ENCODE measurements around the gene TVP23C.

Gene TVP23C

DNA sequence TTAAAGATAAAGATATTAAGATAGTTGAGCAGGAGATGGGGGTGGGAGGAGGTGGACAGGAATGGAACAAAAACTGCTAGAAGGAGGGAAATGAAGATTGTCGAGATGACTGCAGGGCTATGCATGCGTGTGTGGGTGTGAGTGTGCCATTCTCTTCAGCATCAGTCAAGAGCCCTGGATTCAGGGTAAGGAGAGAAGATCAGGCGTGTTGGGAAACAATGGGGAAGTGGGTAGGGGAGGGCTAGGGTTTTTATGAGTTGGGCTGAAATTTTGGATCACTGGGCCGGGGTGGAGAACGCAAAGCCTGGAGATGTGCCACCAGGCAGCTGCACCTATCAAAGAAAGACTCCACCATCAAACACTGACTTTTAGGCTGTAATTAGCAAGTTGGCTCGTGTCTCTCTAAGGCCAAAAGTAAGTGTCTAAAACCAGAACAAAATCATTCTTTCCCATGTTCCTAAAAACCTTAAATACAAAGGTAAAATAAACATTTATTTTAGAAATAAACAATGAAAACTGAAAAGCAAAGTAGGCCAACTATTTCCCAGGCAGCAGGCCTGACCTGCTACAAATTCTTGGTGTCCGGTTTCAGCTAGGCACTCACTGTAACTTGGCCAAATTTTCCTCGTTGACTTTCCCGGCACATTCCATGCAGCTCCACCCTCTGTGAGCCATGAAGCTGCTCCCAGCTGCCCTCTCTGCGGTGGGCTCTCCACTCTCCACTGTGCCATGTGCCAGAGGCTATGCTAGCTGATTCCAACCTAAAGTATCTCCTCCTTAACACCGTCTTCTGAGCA, 100.1 kb downstream of the TVP23C start:
- DNase-seq: no peak

DNA sequence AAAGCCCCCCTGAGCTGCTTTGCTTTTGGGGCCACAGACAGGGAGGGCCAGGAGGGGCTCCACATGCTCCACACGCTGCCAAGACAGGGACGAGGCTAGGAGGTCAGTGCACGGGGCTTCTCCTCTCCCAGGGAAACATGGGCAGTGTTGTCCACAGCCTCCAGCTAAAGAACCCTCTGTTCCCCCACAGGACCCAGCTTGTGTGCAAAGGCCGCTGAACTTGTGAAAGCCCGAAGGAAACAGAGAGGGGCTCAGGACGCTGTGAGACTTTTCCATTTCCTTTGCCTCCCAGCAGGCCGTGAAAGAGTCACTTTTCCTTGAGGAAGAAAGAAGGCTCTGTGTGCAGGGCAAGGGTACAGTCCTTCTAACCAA, 105.6 kb downstream of the TVP23C start:
- no peak for DNase-seq

DNA sequence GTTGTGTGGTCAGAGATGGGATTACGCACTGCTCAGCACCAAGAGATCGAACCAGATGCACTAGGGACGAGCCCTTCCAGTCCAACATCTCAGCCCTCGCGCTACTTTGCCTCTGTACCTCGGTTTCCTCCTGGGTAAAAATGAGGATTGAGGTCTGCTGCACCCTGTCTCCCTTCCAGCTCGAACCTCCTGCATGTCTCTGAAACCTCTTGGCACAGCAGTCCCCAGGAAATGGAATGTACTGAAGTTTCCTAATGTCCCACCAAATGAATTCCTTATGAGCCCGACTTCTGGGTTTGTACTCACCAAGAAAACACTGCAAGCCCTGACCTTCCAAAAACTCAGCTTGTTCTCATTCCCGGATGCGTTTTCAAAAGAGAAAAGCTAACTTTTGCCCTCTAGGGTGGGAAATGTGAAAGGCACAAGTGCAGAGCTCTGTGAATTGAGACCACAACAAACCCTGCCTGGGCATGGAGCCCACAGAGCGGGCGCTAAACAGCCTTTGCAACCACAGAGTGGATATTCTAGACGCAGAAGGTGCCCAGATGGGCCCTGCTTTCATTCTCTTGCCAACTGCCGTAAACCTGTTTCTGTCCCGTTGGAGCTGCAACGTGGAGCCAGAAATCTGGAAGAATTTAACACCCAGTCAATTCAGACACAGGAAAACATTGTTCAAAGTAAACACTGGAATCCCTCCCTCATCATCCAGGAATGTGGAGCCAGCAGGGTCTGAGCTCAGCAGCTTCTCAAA, 106.1 kb downstream of the TVP23C start:
- DNase-seq: no peak

DNA sequence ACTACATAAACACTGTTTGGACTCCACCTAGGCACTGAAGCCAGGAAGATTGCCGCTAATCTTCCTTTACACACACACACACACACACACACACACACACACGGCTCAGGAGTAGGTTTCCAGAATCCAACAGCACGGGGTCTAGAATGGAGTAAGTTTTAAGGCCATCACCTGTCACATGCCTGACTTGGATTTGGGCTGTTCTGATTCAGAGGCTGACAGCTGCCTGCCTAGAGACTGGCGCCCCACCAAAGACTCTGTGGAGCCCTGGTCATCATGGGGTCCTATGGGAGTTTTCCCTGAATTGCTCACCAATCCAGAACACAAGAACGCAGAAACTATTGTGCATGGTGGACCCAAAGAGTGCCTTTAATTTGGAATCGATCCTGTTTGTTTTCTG, 106.8 kb downstream of the TVP23C start:
- DNase-seq: no peak

DNA sequence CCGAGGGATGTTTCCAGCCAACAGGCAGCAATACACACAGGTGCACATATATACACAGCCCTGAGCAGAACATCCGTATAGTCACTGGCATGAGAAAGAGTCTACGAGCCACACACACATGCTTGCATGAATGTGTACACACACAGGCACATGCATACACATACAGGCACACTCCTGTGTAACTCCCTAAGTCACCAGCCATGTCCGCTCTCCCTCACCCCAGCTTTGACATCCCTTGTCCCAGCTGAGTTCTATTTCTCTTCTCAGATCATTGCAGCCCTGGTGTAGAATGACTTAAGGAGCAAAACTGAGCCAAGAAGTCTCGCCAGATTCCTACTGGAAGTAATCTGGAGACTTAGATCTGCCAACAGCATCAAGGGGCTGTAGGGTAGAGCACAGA, 108.9 kb downstream of the TVP23C start:
- DNase-seq: no peak

DNA sequence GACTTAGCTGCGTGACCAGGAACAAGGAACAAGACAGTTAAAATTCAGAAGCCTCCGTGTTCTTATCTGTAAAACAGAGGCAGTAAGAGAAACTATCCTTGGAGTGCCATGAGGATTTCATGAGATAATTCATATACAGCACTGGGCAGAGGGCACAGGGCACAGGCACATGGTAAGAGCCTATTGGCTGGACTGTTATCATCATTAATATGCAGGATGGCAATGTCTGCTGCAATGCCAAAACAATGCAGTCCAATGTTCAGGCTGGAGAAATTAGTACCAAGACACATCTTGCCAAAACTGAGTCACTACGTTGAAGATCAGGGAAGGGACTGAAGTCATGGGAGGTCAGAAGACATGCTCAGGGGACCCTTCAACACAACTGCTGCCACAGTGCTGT, 109.5 kb downstream of the TVP23C start:
- no peak for DNase-seq

DNA sequence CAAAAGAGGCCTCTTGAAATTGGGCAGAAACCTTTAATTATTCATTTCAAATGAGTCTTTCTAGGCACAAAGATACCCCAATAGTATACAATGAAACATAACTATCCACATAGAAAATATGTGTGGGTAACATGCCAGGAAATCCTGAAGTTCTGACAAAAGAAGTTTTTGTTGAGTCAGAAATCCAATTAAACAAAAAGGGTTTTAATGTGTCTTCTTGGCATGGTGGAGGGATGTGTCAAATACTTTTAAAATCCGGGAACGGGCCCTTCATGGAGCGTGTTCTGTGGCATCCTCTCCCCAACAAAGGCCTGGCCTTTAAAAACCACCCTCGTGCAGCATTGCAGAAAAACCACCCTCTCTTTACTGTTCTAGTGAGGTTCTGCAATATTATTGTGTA, 110.0 kb downstream of the TVP23C start:
- DNase-seq: no peak

DNA sequence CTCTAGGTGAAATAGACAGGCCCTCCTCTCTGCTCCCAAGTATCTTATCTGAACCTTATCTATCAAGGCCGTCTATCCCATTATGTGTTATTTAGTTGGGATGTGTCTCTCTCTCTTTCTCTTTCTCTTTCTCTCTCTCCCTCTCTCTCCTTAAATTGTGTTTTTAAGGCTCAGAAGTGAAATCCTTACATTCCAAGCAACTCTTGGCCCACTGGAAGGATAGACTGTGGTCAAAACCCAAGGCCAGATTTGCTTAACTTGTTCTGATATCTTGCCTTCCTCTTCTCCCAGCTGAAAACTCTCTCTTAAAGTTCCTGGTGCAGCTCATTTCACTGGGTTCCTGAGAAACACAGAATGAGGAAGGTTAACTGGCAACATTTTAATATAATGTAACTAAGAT, 110.5 kb downstream of the TVP23C start:
- no peak for DNase-seq
